ENCODE measurements around the gene NPHP1.

DNA sequence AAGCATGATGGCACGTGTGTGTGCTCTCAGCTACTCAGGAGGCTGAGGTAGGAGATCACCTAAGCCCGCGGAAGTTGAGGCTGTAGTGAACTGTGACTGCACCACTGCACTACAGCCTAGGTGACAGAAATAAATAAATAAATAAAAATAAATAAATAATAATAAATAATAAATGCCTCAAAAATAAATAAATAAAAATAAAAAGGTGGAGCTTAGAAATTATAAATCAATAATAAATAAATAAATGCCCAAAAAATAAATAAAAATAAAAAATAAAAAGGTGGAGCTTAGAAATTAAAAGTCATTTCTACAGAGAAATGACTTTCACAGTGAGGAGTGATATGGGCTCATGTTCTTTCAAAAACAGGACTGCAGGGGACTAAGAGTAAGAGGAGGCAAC is 83.2 kb downstream of the NPHP1 start:
- TF ChIP-seq CTCF (IDR thresholded peaks at IDR 0.05) (no peak), ZFX (IDR thresholded peaks at IDR 0.05; ENCODE audit: borderline replicate concordance) (no peak)
